NT2/D1 (cell line): Measurements from ENCODE around the gene VSNL1.
"Not testable (repeated sequence)": the region's sequence is repeated elsewhere in the genome, so short reads cannot be mapped to it uniquely, and the experiment has no call there.

Experiments used
- DNase-seq: peaks from one replicate; pipeline ENCODE4 v3.0.0-alpha.2; 2011; ENCODE audit warnings: low read depth, low spot score
- H3K27me3 ChIP-seq: 2 replicates; pipeline ENCODE4 v1.6.0; 2011; ENCODE audit warnings: mild to moderate bottlenecking; ENCODE audit not compliant: insufficient read length, insufficient read depth
- H3K36me3 ChIP-seq: 2 replicates; pipeline ENCODE4 v1.6.1; 2011; ENCODE audit warnings: mild to moderate bottlenecking, low read length, mixed read lengths; ENCODE audit not compliant: insufficient read depth, insufficient read length
- H3K4me1 ChIP-seq: 2 replicates; pipeline ENCODE4 v1.5.1; 2011; ENCODE audit not compliant: insufficient read depth, insufficient read length
- H3K4me3 ChIP-seq: 2 replicates; pipeline ENCODE4 v1.5.1; 2011; ENCODE audit warnings: low read depth; ENCODE audit not compliant: insufficient read length
- H3K9ac ChIP-seq: 2 replicates; pipeline ENCODE4 v1.6.0; 2011; ENCODE audit warnings: low read depth; ENCODE audit not compliant: insufficient read length
- H3K9me3 ChIP-seq: 2 replicates; pipeline ENCODE4 v1.5.1; 2011; ENCODE audit warnings: mild to moderate bottlenecking, low read length; ENCODE audit not compliant: insufficient read depth
- SUZ12 ChIP-seq: IDR thresholded peaks from 2 replicates; pipeline ENCODE4 v1.6.1; 2011; ENCODE audit not compliant: insufficient read length, insufficient read depth; ENCODE audit errors: extremely low read depth
- YY1 ChIP-seq: IDR thresholded peaks from 2 replicates; pipeline ENCODE4 v1.6.1; 2011; ENCODE audit not compliant: insufficient read length, insufficient read depth
- ZNF274 ChIP-seq: IDR thresholded peaks from 2 replicates; pipeline ENCODE4 v1.6.1; 2011; ENCODE audit warnings: mild to moderate bottlenecking, low read depth, low read length

Gene VSNL1

GRCh38 chr2:17555150-17555549 is 14.7 kb downstream of the VSNL1 start:
- TF ChIP-seq YY1 (no peak), SUZ12 (no peak), ZNF274 (no peak)
- DNase-seq: no peak
- no peaks in the 10 kb centered on the region for H3K9me3 ChIP-seq
- no peaks in the 10 kb centered on the region for H3K4me1 ChIP-seq
- no peak overlapping the region for H3K4me3 ChIP-seq
- no peak overlapping the region for H3K9ac ChIP-seq
- H3K27me3 ChIP-seq: no peaks in the 10 kb centered on the region
- no peaks in the 10 kb centered on the region for H3K36me3 ChIP-seq

GRCh38 chr2:17557596-17557995 is 17.1 kb downstream of the VSNL1 start:
- H3K9ac ChIP-seq: no peak overlapping the region
- no peaks in the 10 kb centered on the region for H3K4me1 ChIP-seq
- TF ChIP-seq ZNF274: no peak
- no peak for TF ChIP-seq SUZ12
- TF ChIP-seq YY1: no peak
- no peaks in the 10 kb centered on the region for H3K27me3 ChIP-seq
- DNase-seq: no peak
- no peak overlapping the region for H3K4me3 ChIP-seq
- no peaks in the 10 kb centered on the region for H3K9me3 ChIP-seq
- H3K36me3 ChIP-seq: no peaks in the 10 kb centered on the region

GRCh38 chr2:17558053-17558452 is 17.6 kb downstream of the VSNL1 start:
- H3K4me3 ChIP-seq: no peak overlapping the region
- no peaks in the 10 kb centered on the region for H3K27me3 ChIP-seq
- no peaks in the 10 kb centered on the region for H3K4me1 ChIP-seq
- no peak for DNase-seq
- no peak overlapping the region for H3K9ac ChIP-seq
- H3K36me3 ChIP-seq: no peaks in the 10 kb centered on the region
- TF ChIP-seq ZNF274 (no peak), SUZ12 (no peak), YY1 (no peak)
- H3K9me3 ChIP-seq: no peaks in the 10 kb centered on the region

- H3K36me3 ChIP-seq: no peaks in the 10 kb centered on the region
- no peaks in the 10 kb centered on the region for H3K27me3 ChIP-seq
- TF ChIP-seq ZNF274 (no peak), YY1 (no peak), SUZ12 (no peak)
- H3K4me3 ChIP-seq: no peak overlapping the region
- DNase-seq: no peak
- H3K4me1 ChIP-seq: no peaks in the 10 kb centered on the region
- no peak overlapping the region for H3K9ac ChIP-seq
- H3K9me3 ChIP-seq: no peaks in the 10 kb centered on the region
These were observed 18.4 kb downstream of the VSNL1 start for GRCh38 chr2:17558878-17559277.

GRCh38 chr2:17565726-17566125 is 25.2 kb downstream of the VSNL1 start:
- not testable (repeated sequence) for H3K9me3 ChIP-seq, H3K4me3 ChIP-seq, H3K9ac ChIP-seq, H3K27me3 ChIP-seq, DNase-seq, H3K4me1 ChIP-seq, H3K36me3 ChIP-seq

GRCh38 chr2:17571681-17572080 is 31.2 kb downstream of the VSNL1 start:
- Histone ChIP-seq H3K9ac (no peak overlapping the region), H3K36me3 (no peaks in the 10 kb centered on the region), H3K9me3 (no peaks in the 10 kb centered on the region), H3K4me1 (no peaks in the 10 kb centered on the region), H3K4me3 (no peak overlapping the region), H3K27me3 (no peaks in the 10 kb centered on the region)
- no peak for DNase-seq
- TF ChIP-seq ZNF274 (no peak), SUZ12 (no peak), YY1 (no peak)

- TF ChIP-seq SUZ12 (no peak), YY1 (no peak), ZNF274 (no peak)
- Histone ChIP-seq H3K27me3 (no peaks in the 10 kb centered on the region), H3K9me3 (no peaks in the 10 kb centered on the region), H3K36me3 (no peaks in the 10 kb centered on the region), H3K4me1 (no peaks in the 10 kb centered on the region), H3K4me3 (no peak overlapping the region), H3K9ac (no peak overlapping the region)
- no peak for DNase-seq
These were observed 32.7 kb downstream of the VSNL1 start for GRCh38 chr2:17573085-17573803.

- Histone ChIP-seq H3K4me1 (no peaks in the 10 kb centered on the region), H3K9ac (no peak overlapping the region), H3K36me3 (no peaks in the 10 kb centered on the region), H3K9me3 (no peaks in the 10 kb centered on the region), H3K27me3 (no peaks in the 10 kb centered on the region), H3K4me3 (no peak overlapping the region)
- DNase-seq: no peak
- TF ChIP-seq YY1 (no peak), SUZ12 (no peak), ZNF274 (no peak)
These were observed 33.3 kb downstream of the VSNL1 start for GRCh38 chr2:17573804-17574175.
